Camera-type eye (tissue), 1 donor: ENCODE measurements around the gene LRRC17. TPM values are rescaled to one million over a fixed set of nuclear protein-coding genes. Genes with fewer than 3 reads are reported as not detected.

Experiments used
- total RNA-seq: library from RNA; depleted of rRNA; stranded (reverse); fragments of >200 nt; gene quantifications from one replicate; pipeline ENCODE4 v1.2.3, GENCODE V29; 2014

LRRC17 gene, protein sequence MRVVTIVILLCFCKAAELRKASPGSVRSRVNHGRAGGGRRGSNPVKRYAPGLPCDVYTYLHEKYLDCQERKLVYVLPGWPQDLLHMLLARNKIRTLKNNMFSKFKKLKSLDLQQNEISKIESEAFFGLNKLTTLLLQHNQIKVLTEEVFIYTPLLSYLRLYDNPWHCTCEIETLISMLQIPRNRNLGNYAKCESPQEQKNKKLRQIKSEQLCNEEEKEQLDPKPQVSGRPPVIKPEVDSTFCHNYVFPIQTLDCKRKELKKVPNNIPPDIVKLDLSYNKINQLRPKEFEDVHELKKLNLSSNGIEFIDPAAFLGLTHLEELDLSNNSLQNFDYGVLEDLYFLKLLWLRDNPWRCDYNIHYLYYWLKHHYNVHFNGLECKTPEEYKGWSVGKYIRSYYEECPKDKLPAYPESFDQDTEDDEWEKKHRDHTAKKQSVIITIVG
- total RNA-seq: 46.9 TPM

DNA sequence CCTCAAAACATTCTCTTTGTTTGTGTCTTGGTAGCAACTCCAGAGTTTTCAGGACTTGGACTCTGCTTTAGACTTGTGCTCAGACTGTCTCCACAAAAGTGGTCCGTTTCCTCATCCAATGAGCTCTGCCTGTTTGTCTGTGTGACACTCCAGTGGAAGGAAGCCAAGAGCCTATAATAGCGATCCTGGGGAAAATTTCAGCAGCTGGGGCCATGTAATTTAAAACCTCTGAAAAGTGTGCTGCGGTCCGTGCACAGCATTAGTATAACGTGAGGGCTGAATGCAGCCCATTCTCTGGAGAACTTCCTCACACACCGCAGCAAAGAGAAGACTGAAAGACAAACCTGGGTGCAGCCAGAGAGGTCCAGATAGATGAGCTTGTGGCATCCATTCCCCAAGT lies at the start of gene LRRC17:
TSS of gene LRRC17 (plus strand) at position 259 of the 400 bp plus-strand sequence. CDS start 20,914 bp downstream, outside the sequence.

Other genes with a start within 250 kb of the LRRC17 start
- gene POLR2J2, start 241.3 kb upstream of the LRRC17 start, total RNA-seq: 7.2 TPM
- 25.0 TPM for gene FAM185A, start 164.0 kb upstream of the LRRC17 start, total RNA-seq
- gene FBXL13, start 161.8 kb downstream of the LRRC17 start, total RNA-seq: 10.0 TPM
- 40.1 TPM for gene ARMC10, start 162.1 kb downstream of the LRRC17 start, total RNA-seq
- gene NAPEPLD, start 236.1 kb downstream of the LRRC17 start, total RNA-seq: 35.1 TPM